WI38 (cell line): ENCODE data around the gene DNAH11.

Experiments
- H3K4me3 ChIP-seq: 2 replicates; pipeline ENCODE4 v1.5.1; 2011; ENCODE audit warnings: low read depth, mild to moderate bottlenecking, control low read depth, low read length
- CTCF ChIP-seq: IDR thresholded peaks from 2 replicates; pipeline ENCODE4 v1.5.1; 2012; ENCODE audit warnings: low read depth, mild to moderate bottlenecking, control low read depth, low read length

The DNAH11 gene

GRCh38 chr7:21550821-21551531 lies 8.1 kb downstream of the DNAH11 start:
- TF ChIP-seq CTCF = no peak
- no peak overlapping the region for H3K4me3 ChIP-seq

GRCh38 chr7:21562385-21562784 lies 19.5 kb downstream of the DNAH11 start:
- no peak overlapping the region for H3K4me3 ChIP-seq

GRCh38 chr7:21565614-21566013 lies 22.8 kb downstream of the DNAH11 start:
- H3K4me3 ChIP-seq = no peak overlapping the region
- TF ChIP-seq CTCF = no peak

More at GRCh38 chr7:21562385-21562784, 19.5 kb downstream of the DNAH11 start:
- TF ChIP-seq CTCF = no peak

GRCh38 chr7:21566094-21566493 lies 23.3 kb downstream of the DNAH11 start:
- TF ChIP-seq CTCF = no peak
- H3K4me3 ChIP-seq = no peak overlapping the region

- no peak overlapping the region for H3K4me3 ChIP-seq
- no peak for TF ChIP-seq CTCF
These were observed 25.9 kb downstream of the DNAH11 start for GRCh38 chr7:21568762-21569161.

GRCh38 chr7:21572331-21573313 lies 29.8 kb downstream of the DNAH11 start:
- H3K4me3 ChIP-seq = no peak overlapping the region
- TF ChIP-seq CTCF = no peak
